GM19467 (cell line): Measurements from ENCODE around the gene LMX1B.

Source experiments
- ATAC-seq: cut with Tn5 transposase; IDR thresholded peaks from one replicate; pipeline ENCODE4 v1.9.1; 2021; ENCODE audit warnings: mild to moderate bottlenecking, moderate library complexity; ENCODE audit not compliant: unreplicated experiment

The LMX1B gene

GRCh38 chr9:126674365-126675146 lies 60.8 kb downstream of the LMX1B start:
- ATAC-seq, result no peak

- no peak for ATAC-seq
Measured at GRCh38 chr9:126675147-126675467, 61.4 kb downstream of the LMX1B start.

GRCh38 chr9:126676102-126676684 lies 62.5 kb downstream of the LMX1B start:
- ATAC-seq, result no peak

- ATAC-seq, result no peak
Measured at GRCh38 chr9:126676685-126677143, 63.0 kb downstream of the LMX1B start.

DNA sequence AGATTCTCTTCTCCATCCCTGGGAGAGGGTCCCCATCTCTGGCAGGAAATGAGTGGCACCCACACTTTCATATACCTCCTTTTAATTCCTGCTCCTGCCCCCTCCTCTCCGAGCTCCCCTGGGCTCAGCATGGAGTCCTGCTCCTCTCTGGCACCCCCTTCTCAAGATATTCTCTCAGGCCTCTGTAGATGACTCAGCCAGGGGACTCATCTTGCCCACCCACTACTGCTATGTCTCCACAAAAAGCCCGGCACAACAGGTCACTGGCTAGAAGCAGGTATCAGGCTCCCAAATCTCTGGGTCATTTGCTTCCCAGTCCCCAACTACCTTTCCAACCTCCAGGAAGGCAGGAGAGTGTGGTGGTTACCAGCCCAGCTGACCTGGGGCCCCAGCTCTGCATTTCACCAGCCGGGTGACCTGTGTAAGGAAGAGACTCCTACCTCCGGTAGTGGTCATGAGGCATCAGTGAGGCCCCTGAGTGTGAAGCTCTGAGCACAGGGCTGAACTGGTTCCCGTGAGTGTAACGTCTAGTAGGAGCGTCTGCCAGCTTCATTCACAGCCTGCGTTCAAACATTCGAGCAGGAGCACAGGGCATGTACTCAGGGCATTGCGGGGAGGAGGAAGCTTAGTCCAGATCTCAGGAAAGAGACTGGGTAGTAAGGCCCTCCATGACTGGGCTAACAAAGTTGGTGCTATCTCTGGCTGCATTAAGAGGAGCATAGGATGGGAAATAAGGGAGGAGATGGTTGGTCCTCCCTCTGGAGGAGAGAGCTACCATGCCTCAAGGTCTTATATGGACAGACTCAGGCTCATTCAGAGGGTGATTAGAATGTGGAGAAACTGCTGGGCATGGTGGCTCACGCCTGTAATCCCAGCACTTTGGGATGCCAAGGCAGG lies 63.7 kb downstream of the LMX1B start:
- ATAC-seq, result no peak

- no peak for ATAC-seq
Measured at GRCh38 chr9:126678989-126679388, 65.3 kb downstream of the LMX1B start.

DNA sequence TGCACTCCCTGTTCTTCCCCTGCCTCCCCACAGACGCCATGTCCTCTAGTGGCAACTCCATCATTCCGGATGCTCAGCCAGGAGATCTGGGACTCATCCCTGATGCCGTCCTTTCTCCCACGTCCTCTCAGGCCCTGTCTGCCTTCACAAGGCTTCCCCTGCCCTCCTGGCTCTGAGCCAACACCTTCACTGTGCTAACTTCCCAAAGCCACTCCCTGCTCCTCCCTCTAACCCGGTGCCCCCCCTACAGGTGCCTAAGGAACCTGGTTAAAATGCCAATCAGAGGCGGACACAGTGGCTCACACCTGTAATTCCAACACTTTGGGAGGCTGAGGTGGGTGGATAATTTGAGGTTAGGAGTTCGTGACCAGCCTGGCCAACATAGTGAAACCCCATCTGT lies 67.6 kb downstream of the LMX1B start:
- no peak for ATAC-seq

DNA sequence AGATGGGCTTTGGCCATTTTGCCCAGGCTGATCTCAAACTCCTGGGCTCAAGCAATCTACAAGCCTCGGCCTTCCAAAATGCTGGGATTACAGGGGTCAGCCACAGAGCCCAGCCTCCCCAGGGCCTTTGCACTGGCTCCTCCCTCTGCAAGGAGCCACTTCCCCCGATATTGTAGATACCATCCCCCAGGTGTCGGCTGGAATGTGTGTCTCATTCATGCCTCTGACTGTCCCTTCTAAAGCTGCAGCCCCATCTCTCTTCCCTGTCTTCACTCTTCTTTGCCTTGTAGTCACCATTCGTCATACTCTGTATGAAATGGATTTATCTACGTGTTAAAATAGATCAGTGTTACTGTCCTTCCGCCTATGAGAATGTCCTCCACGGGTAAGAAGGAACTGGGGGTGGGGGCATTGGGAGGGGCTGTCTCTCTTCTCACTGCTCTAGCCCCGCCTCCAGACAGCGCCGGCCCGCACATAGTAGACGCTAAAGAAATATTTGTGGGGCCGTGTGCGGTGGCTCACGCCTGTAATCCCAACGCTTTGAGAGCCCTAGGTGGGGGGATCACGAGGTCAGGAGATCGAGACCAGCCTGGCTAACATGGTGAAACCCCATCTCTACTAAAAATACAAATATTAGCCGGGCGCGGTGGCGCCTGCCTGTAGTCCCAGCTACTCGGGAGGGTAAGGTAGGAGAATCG lies 68.5 kb downstream of the LMX1B start:
- ATAC-seq, result no peak

DNA sequence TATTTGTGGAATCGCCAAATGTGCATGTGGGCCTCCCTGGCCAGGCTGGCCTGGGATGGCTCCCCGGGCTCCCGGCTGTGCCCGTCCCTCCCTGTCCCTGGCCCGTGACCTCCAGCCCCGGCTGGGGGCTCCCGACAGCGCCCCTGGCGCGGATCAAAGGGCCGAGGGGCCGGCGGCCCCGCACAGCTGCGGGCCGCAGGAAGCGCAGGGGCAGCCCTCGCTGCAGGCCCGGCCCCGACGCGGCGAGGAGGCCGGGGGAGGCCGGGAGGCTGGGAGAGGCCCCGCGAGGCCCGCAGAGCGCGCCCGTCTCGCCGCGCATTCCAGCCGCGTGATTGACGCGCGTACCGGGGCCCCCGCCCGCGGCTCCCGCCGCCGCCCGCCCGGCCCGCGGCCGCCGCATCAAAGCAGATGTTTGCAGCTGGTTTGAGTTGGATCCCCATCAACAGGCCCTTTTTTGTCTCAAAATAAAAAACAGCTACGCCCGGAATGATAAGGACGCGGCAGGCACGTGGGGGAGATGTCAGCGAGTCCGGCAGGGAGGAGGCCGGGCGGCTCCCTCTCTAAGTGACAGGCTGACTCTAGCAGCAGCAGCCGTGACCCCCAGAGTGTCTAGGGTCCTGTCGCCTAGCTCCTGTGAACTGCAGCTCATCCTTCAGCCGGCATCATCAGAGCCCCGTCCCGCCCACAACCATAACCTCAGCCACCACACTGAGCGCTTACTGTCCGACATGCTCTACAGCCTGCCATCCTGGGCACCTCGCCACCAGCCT lies 69.4 kb downstream of the LMX1B start:
- no peak for ATAC-seq

DNA sequence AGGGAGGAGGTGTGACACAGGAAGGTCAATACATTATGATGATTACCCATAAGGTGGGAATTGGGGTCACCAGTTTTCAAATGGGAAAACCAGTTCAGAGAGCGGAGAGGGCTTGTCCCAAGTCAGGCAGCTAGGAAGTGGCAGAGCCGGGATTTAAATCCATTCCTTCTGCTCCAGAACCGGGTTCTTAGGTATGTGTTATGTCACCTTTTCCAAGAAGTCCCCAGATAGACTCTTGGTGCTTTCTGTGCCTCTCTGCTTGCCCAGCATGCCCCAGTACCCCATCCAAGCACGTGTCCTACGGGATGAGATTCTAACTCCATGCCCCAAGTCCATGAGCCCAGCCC lies 69.9 kb downstream of the LMX1B start:
- no peak for ATAC-seq

DNA sequence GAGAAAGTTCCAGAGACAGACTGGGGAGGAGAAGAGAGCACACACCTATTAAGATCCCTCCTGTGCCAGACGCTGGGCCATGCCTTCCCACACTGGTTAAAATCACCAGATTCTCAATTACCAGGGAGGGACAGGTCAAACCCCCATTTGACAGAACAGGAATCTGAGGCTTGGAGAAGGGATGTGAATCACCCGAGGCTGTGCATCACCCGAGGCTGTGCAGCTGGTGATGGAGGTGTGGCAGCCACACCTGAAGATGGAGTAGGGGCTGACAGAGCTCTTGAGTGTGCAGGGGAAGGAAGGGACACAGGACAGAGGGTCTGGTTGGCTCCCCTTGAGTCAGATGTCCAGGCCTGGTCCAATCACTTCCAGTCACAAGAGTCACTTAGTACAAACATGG lies 70.6 kb downstream of the LMX1B start:
- ATAC-seq, result no peak

DNA sequence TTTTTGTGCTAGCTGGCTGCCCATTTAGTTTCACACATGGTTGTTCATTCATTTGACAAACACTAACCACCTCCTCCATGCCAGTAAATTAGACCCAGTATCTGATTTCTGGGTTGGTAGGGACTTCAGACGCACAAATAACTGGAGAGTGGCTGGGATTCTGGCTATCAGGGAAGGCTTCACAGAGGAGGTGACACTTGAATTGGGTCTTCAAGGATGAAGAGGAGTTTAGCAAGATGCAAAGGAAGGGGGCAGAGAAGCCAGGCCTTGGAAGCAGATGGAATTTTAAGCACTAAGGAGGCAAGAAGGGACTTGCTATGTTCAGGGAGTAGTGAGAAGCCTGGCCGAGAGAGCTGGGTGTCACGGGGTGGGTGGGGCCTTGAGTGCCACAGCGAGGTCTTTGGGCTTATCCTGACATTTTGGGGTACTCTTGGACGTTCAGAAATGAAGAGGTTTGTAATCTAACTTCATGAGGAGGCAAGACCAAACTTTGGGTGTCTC lies 71.3 kb downstream of the LMX1B start:
- no peak for ATAC-seq

GRCh38 chr9:126687930-126688461 lies 74.3 kb downstream of the LMX1B start:
- no peak for ATAC-seq

DNA sequence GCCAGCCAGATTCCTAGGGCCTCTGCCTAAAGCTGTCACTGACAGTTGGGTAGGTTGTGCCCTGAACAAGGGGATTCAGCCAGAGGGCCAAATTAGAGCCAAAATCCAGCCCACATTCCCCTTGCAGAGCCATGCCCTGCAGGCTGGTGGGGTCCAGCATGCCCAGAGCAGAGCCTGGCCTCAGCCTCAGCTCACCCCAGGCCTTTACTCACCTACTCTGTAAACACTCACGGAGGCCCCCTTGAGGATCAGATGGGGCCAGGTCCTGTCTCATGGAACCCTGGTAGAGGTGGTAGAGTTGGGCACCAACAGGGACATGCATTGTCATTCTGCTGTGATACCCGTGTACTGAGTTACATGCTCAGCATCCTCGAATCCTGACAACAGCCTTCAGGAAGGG lies 74.9 kb downstream of the LMX1B start:
- ATAC-seq, result no peak

DNA sequence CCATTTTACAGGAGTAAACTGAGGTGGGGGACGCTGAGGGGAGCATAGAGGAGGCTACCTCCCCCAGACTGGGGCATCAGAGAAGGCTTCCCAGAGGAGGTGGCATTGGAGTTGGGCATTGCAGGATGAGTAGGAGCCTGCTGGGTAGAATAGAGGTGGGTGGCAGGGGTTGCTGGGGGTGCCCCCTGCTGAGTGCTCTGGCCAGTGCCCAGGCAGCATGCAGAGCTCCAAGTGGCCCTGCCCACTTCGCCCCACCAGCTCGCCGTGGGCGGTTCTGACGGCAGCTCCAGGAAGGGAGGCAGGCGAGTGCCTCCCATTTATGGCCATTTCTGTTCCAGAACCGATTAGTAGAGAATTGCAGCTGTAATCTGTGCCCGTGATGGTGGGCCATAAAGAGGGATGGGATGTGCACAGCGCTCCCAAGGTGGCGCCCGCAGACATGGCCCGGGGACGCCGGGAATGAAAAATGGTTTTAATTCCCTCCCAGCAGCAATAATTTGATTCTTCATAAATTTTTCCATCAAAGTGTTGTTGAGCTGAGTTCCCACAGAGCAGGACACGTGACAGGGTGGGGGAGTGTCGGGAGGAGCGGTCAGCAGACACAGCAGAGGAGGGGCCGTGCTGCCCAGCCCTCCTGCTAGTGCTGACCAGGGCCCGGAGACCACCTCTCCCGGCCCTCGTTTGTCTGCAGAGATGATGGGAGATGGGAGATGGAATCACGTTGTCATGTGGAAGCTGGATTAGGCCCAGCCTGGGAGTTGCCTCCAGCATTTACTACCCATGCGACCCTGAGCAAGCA lies 75.5 kb downstream of the LMX1B start:
- no peak for ATAC-seq

GRCh38 chr9:126690431-126691051 lies 76.8 kb downstream of the LMX1B start:
- no peak for ATAC-seq

DNA sequence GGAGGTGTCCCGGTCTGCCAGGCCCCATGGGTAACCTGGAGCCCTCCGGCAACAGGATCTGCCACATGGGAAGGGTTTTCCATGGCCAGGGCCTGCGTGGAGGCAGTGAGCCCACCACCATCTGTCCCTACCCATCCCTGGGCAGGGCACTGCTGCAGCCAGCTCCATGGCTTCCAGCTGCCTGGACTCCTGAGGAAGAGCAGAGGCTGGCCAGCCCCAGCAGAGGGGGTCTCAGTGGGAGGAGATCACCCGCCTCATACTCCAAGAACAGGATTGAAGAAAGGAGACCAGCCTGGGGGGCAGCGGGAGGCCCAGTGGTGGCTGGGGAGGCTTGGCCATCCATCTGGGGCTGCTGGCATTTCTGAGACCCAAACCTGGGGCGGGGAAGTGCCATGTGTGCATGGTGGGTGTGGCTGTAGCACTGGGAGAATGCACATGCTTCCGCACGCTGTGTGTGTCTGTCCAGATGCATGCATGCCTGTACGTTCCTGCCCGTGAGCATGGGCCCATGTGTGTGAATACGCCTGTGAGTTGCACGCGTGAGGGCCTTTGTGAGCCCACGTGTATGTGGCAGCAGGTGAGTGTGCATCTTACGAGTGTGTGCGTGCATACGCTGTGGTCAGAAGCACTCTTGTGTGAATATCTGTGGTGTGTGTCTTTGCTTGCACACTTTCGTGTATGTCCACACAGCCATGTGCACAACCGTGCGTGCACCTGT lies 78.5 kb downstream of the LMX1B start:
- no peak for ATAC-seq

- ATAC-seq, result no peak
Measured at GRCh38 chr9:126692759-126693427, 79.2 kb downstream of the LMX1B start.
